ENCODE data around the gene SYT13. TPM values are rescaled to one million over a fixed set of nuclear protein-coding genes. Genes with fewer than 3 reads are reported as not detected.

SYT13 gene
- total and polyA plus RNA-seq, 10 of the 15 experiments (the other 5 are each of a cell fraction or from before 2014, with no cell fraction given), result not detected

DNA sequence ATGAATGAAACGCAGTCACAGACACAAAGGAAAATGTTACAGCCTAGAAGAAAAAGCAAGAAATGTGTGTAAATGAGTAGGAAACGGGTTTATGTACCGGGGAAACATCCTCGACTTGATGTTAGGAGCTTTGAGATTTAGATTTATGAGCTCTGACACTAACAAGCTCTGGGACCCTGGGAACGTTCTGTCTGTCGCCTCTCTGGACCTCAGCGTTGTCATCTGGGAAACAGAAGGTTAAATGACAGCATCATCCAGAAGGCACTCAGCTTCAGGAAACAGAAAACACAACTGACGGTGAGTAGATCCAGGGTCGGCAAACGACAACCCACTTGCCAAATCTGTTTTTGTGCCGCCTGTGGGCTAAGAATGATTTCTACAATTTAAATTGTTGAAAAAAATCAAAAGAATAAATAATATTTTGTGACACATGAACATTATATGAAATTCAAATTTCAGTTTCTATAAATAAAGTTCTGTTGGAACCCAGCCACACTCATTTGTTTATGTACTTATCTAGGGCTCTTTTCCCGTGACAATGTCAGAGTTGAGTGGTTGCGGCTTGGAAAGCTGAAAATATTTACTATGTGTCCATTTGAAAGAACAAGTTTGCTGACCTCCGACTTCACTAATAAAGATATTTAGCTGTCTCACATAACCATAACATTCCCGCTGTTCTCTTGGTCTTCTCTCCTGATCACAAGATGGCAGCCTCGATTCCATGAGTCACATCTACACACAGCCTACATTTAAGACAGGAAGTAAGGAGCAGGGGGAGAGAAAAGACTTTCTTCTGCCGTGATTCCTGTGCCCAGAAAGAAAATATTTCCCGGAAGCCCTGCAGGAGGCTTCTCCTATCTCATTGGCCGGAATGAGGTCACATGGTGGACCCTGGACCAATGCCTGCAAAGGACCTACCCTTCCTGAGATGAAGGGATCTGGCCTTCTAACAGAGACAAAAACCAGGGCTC, 47.1 kb upstream of the SYT13 start:
- no peak for FAIRE-seq
- H3K36me3 ChIP-seq (ENCODE audit: control insufficient read depth in 2 of 2, insufficient read depth in 2 of 2, low read length in 1 of 2), result no peaks in the 10 kb centered on the region
- intact Hi-C loops (cut with micrococcal nuclease; ENCODE audit: unreplicated experiment) (loop anchor here (2.0 kb wide), 1 partner anchor 396 kb away; no protein-coding TSS in a partner anchor), in situ Hi-C loops (cut with MboI) (loop anchor here (5.0 to 25.0 kb wide), 2 partner anchors 226 to 396 kb away; no protein-coding TSS in a partner anchor)
- WGBS (ENCODE audit: insufficient coverage, insufficient replicate concordance, low lambda C conversion rate, missing lambda C conversion rate), result 43% methylated on average over 19 of the region's 19 CpGs
- no TSS peak for BruUV-seq (replicated peaks)
- POLR2A ChIA-PET, result no interaction called here
- no peaks in the 10 kb centered on the region for H3K79me2 ChIP-seq (ENCODE audit: control insufficient read depth, insufficient read depth, low read length)
- no peak overlapping the region for H3K4me2 ChIP-seq (ENCODE audit: control insufficient read depth, insufficient read depth)
- H2AFZ ChIP-seq (ENCODE audit: control insufficient read depth, low read depth, low read length), result peak overlapping the region; percentile 46
- H3K9me3 ChIP-seq (replicated peaks; ENCODE audit: control insufficient read depth, insufficient read depth, low read length), result no peaks in the 10 kb centered on the region; the same call in 2 of the 3 replicates
- no peak overlapping the region for H3K9ac ChIP-seq (ENCODE audit: control insufficient read depth, insufficient read depth, low read length)
- no peak overlapping the region for H3K27ac ChIP-seq (ENCODE audit: control insufficient read depth, insufficient read depth)
- no peak for DNase-seq (ENCODE audit: low read depth, low spot score)
- no peaks in the 10 kb centered on the region for H3K27me3 ChIP-seq (replicated peaks in 1 of 2; ENCODE audit: control insufficient read depth in 2 of 2, insufficient read depth in 2 of 2, low read length in 1 of 2)
- SMC1A ChIA-PET (ENCODE audit: uncharacterized antibody, unreplicated experiment), result interaction anchor here (1.1 to 4.4 kb wide), 3 partner anchors 220 to 225 kb away, joined by 3 to 20 read pairs (median 3); no protein-coding TSS in a partner anchor
- ATAC-seq, result peak; percentile 60
- no peak for TF ChIP-seq CBX3 (IDR thresholded peaks at IDR 0.05; ENCODE audit: borderline replicate concordance, low read depth)
- TF ChIP-seq, protein P1, sequence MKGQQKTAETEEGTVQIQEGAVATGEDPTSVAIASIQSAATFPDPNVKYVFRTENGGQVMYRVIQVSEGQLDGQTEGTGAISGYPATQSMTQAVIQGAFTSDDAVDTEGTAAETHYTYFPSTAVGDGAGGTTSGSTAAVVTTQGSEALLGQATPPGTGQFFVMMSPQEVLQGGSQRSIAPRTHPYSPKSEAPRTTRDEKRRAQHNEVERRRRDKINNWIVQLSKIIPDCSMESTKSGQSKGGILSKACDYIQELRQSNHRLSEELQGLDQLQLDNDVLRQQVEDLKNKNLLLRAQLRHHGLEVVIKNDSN (IDR thresholded peaks at IDR 0.05; ENCODE audit: borderline replicate concordance, extremely low read length, insufficient read depth, low read depth, low read length), result peak; percentile 54
- peak; percentile 43; the same call in 1 of the 2 replicates for TF ChIP-seq NFYB (IDR thresholded peaks at IDR 0.05; ENCODE audit: insufficient read depth, low read depth, low read length)
- no peaks in the 10 kb centered on the region for H4K20me1 ChIP-seq (ENCODE audit: control insufficient read depth, insufficient read depth)
- no peak overlapping the region for H3K4me3 ChIP-seq
- H3K4me1 ChIP-seq (ENCODE audit: control insufficient read depth, insufficient read depth, low read length), result no peaks in the 10 kb centered on the region
- CTCF ChIA-PET, result interaction anchor here (0.8 to 5.2 kb wide), 13 partner anchors 11 to 439 kb away, joined by 3 to 56 read pairs (median 4); no protein-coding TSS in a partner anchor
- RAD21 ChIA-PET (ENCODE audit: unreplicated experiment), result interaction anchor here (0.7 to 1.4 kb wide), 2 partner anchors 221 to 223 kb away, joined by 4 read pairs; no protein-coding TSS in a partner anchor

Measured in GM12878 (cell line).